Posterior vena cava (tissue), 2 donors: ENCODE results near the gene DACH2. TPM values are rescaled to one million over a fixed set of nuclear protein-coding genes. Genes with fewer than 3 reads are reported as not detected.
A peak's percentile ranks its signal among the peaks of the same experiment; 100 is the strongest.
"Not testable (repeated sequence)": the region's sequence is repeated elsewhere in the genome, so short reads cannot be mapped to it uniquely, and the experiment has no call there.

Source experiments
- DNase-seq: peaks from one replicate; pipeline ENCODE4 v3.0.0-alpha.2; 2020; ENCODE audit warnings: low spot score
- intact Hi-C, 2 donors: fragments of 100-400 bp; cut with DNase I; formaldehyde crosslinking; loops; one replicate each; pipeline versions ENCODE4 v1.14.1 to v1.14.2; 2022 to 2023
- long read RNA-seq, 2 donors: library from polyadenylated mRNA; unstranded; transcript quantifications; one replicate each; pipeline ENCODE4 v2.0.0, GENCODE V29; 2020 to 2021
- total RNA-seq, 2 donors: library from RNA; stranded (reverse); fragmentation: NEBNext Ultra II Directional; extraction: Animal tissue kit (Norgen Biotek cat#: 25700); gene quantifications; one replicate each; pipeline ENCODE4 v1.2.1, GENCODE V29; 2021
- donor health status: DM: yes; HTN: yes; CAD: no.
- donor health status: DM: yes; HTN: yes; CAD: no.

The DACH2 gene
- not detected for total RNA-seq
- long read RNA-seq, donor 1: 0 reads
- long read RNA-seq, donor 2: 0 reads

GRCh38 chrX:86148024-86148511 is at the start of gene DACH2:
TSS of gene DACH2 (plus strand) at chrX:86148451.
- intact Hi-C loops: no loop called here
- DNase-seq: peak; percentile 86

GRCh38 chrX:86102341-86102740 is 45.9 kb upstream of the DACH2 start:
- DNase-seq: no peak
- intact Hi-C loops: no loop called here

- DNase-seq: no peak
- intact Hi-C loops: no loop called here
Measured at GRCh38 chrX:86103061-86103460, 45.2 kb upstream of the DACH2 start.

GRCh38 chrX:86104526-86104925 is 43.7 kb upstream of the DACH2 start:
- no peak for DNase-seq
- intact Hi-C loops: no loop called here

GRCh38 chrX:86121916-86122315 is 26.3 kb upstream of the DACH2 start:
- intact Hi-C loops: no loop called here
- DNase-seq: no peak

- DNase-seq: no peak
- intact Hi-C loops: loop anchor here in 1 of 2 donors (2.0 kb wide), 1 partner anchor 47 kb away; no protein-coding TSS in a partner anchor
Measured at GRCh38 chrX:86133761-86134160, 14.5 kb upstream of the DACH2 start.

- intact Hi-C loops: no loop called here
- DNase-seq: no peak
Measured at GRCh38 chrX:86137071-86137470, 11.2 kb upstream of the DACH2 start.

GRCh38 chrX:86141786-86142185 is 6.5 kb upstream of the DACH2 start:
- intact Hi-C loops: no loop called here
- no peak for DNase-seq

GRCh38 chrX:86146102-86146501 is 2.1 kb upstream of the DACH2 start:
- intact Hi-C loops: no loop called here

GRCh38 chrX:86148594-86148993 is 343 bp downstream of the DACH2 start:
- intact Hi-C loops: no loop called here

More at GRCh38 chrX:86146102-86146501, 2.1 kb upstream of the DACH2 start:
- no peak for DNase-seq

GRCh38 chrX:86149119-86149518 is 868 bp downstream of the DACH2 start:
- intact Hi-C loops: no loop called here
- DNase-seq: no peak

More at GRCh38 chrX:86148594-86148993, 343 bp downstream of the DACH2 start:
- DNase-seq: no peak

- DNase-seq: no peak
- intact Hi-C loops: no loop called here
Measured at GRCh38 chrX:86154553-86154952, 6.3 kb downstream of the DACH2 start.

- intact Hi-C loops: no loop called here
- DNase-seq: no peak
Measured at GRCh38 chrX:86171366-86171765, 23.1 kb downstream of the DACH2 start.

GRCh38 chrX:86178906-86179305 is 30.7 kb downstream of the DACH2 start:
- DNase-seq: no peak
- intact Hi-C loops: no loop called here

- intact Hi-C loops: not testable (repeated sequence)
Measured at GRCh38 chrX:86181325-86181724, 33.1 kb downstream of the DACH2 start.

GRCh38 chrX:86192827-86193226 is 44.6 kb downstream of the DACH2 start:
- intact Hi-C loops: no loop called here
- no peak for DNase-seq

More at GRCh38 chrX:86181325-86181724, 33.1 kb downstream of the DACH2 start:
- DNase-seq: not testable (repeated sequence)

- no peak for DNase-seq
- intact Hi-C loops: no loop called here
Measured at GRCh38 chrX:86194758-86195157, 46.5 kb downstream of the DACH2 start.

GRCh38 chrX:86195343-86195742 is 47.1 kb downstream of the DACH2 start:
- intact Hi-C loops: no loop called here
- no peak for DNase-seq

- intact Hi-C loops: no loop called here
- DNase-seq: no peak
Measured at GRCh38 chrX:86197815-86198214, 49.6 kb downstream of the DACH2 start.

- DNase-seq: no peak
- intact Hi-C loops: no loop called here
Measured at GRCh38 chrX:86210772-86211171, 62.5 kb downstream of the DACH2 start.

GRCh38 chrX:86215260-86215659 is 67.0 kb downstream of the DACH2 start:
- DNase-seq: no peak
- intact Hi-C loops: no loop called here

GRCh38 chrX:86237482-86237881 is 89.2 kb downstream of the DACH2 start:
- DNase-seq: peak; percentile 72
- intact Hi-C loops: no loop called here
